ENCODE results near the gene DNAH10.

DNAH10 gene

DNA sequence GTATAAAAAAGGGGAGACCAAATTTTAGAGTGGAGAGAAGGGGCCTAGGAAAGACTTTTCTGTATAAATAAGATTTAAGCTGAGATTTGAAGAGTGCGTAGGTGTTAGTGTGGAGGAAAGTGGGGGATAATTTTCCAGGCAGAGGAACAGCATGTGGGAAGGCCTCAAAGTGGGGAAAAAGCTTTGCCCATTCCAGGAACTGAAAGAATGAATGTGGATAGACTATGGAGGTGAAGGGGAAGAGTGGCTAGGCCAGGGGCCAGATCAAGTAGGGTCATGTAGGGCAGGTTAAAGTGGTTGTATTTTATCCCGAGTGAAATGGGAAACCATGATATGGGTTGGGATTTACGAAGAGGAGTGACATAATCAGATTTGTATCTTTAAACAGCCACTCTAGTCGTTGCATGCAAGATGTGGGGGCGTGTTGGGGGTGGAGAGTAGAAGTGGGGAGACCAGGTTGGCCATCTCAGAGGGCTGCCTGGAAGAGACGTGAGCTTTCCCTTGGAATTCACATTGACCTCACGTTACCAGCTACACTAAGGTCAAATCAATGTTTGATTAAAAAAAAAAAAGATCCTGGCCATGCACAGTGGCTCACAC is 214.2 kb downstream of the DNAH10 start:
- Histone ChIP-seq H3K9me3 (ENCODE audit: insufficient read depth, low read depth, low read length) (no peaks in the 10 kb centered on the region), H3K4me3 (ENCODE audit: low read length) (no peak overlapping the region), H3K9ac (ENCODE audit: low read depth, low read length) (no peak overlapping the region), H3K27ac (ENCODE audit: low read depth, low read length) (no peak overlapping the region), H3K4me1 (ENCODE audit: insufficient read depth, low read length) (peaks cover 9% of the 10 kb centered on the region; the same call in 1 of the 2 replicates), H3K27me3 (ENCODE audit: insufficient read depth, low read length) (peaks cover 34% of the 10 kb centered on the region), H3K36me3 (ENCODE audit: insufficient read depth, low read length) (peaks cover 9% of the 10 kb centered on the region; the same call in 1 of the 2 replicates)
- whole genome bisulfite sequencing, result 97% methylated on average over 7 of the region's 7 CpGs

GRCh38 chr12:123979566-123979965 is 217.5 kb downstream of the DNAH10 start:
- H3K9ac ChIP-seq (ENCODE audit: low read depth, low read length), result no peak overlapping the region
- no peak overlapping the region for H3K27ac ChIP-seq (ENCODE audit: low read depth, low read length)
- 94% methylated on average over 6 of the region's 6 CpGs for WGBS
- H3K9me3 ChIP-seq (ENCODE audit: insufficient read depth, low read depth, low read length), result no peaks in the 10 kb centered on the region
- H3K36me3 ChIP-seq (ENCODE audit: insufficient read depth, low read length), result peaks cover 9% of the 10 kb centered on the region; the same call in 1 of the 2 replicates
- peaks cover 20% of the 10 kb centered on the region for H3K27me3 ChIP-seq (ENCODE audit: insufficient read depth, low read length)
- peaks cover 3% of the 10 kb centered on the region; the same call in 1 of the 2 replicates for H3K4me1 ChIP-seq (ENCODE audit: insufficient read depth, low read length)
- H3K4me3 ChIP-seq (ENCODE audit: low read length), result no peak overlapping the region

GRCh38 chr12:123982269-123982668 is 220.2 kb downstream of the DNAH10 start:
- Histone ChIP-seq H3K27me3 (ENCODE audit: insufficient read depth, low read length) (no peaks in the 10 kb centered on the region), H3K4me1 (ENCODE audit: insufficient read depth, low read length) (no peaks in the 10 kb centered on the region; the same call in 1 of the 2 replicates), H3K4me3 (ENCODE audit: low read length) (no peak overlapping the region), H3K36me3 (ENCODE audit: insufficient read depth, low read length) (peaks cover 5% of the 10 kb centered on the region; the same call in 1 of the 2 replicates), H3K27ac (ENCODE audit: low read depth, low read length) (no peak overlapping the region), H3K9ac (ENCODE audit: low read depth, low read length) (no peak overlapping the region), H3K9me3 (ENCODE audit: insufficient read depth, low read depth, low read length) (no peaks in the 10 kb centered on the region)
- 90% methylated on average over 7 of the region's 7 CpGs for WGBS

- H3K4me1 ChIP-seq (ENCODE audit: insufficient read depth, low read length), result no peaks in the 10 kb centered on the region; the same call in 1 of the 2 replicates
- H3K9ac ChIP-seq (ENCODE audit: low read depth, low read length), result no peak overlapping the region
- H3K36me3 ChIP-seq (ENCODE audit: insufficient read depth, low read length), result peaks cover 13% of the 10 kb centered on the region; the same call in 1 of the 2 replicates
- no peaks in the 10 kb centered on the region for H3K9me3 ChIP-seq (ENCODE audit: insufficient read depth, low read depth, low read length)
- no peak overlapping the region for H3K27ac ChIP-seq (ENCODE audit: low read depth, low read length)
- no peak overlapping the region for H3K4me3 ChIP-seq (ENCODE audit: low read length)
- H3K27me3 ChIP-seq (ENCODE audit: insufficient read depth, low read length), result no peaks in the 10 kb centered on the region
- WGBS, result 75% methylated on average over 7 of the region's 7 CpGs
Measured at GRCh38 chr12:123983822-123984485, 221.9 kb downstream of the DNAH10 start.

DNA sequence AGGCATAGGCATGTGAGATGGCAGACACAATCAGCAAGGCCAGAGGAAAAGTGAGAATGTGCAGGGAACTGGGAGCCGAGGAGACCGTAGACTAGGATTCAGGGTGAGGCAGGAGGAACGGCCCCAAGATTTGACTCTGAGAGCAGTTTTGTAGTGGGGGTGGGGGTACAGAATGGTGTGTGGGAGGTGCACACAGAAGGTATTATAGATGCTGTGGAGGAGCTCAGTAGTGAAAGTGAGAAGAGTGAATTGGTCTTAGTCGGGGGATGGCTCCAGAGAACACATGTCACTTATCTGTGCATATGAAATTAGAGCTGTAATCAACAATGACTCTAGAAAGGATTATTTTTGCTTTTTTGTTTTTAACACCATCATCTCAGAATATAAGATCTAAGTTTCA is 222.8 kb downstream of the DNAH10 start:
- Histone ChIP-seq H3K9me3 (ENCODE audit: insufficient read depth, low read depth, low read length) (no peaks in the 10 kb centered on the region), H3K36me3 (ENCODE audit: insufficient read depth, low read length) (peaks cover 19% of the 10 kb centered on the region; the same call in 1 of the 2 replicates), H3K4me1 (ENCODE audit: insufficient read depth, low read length) (no peaks in the 10 kb centered on the region; the same call in 1 of the 2 replicates), H3K9ac (ENCODE audit: low read depth, low read length) (no peak overlapping the region), H3K27me3 (ENCODE audit: insufficient read depth, low read length) (no peaks in the 10 kb centered on the region), H3K4me3 (ENCODE audit: low read length) (no peak overlapping the region), H3K27ac (ENCODE audit: low read depth, low read length) (no peak overlapping the region)
- 96% methylated on average over 4 of the region's 4 CpGs for WGBS
